HEK293 (cell line): ENCODE data around the gene PARD3.

Source experiments
- CTCF ChIA-PET: fragments of 350-600 bp; formaldehyde crosslinking; extraction: SDS; loops from one replicate; lab custom pipeline; 2021; ENCODE audit warnings: antibody characterized with exemption; lab: Yijun Ruan, JAX
- POLR2A ChIA-PET: fragments of 300-600 bp; formaldehyde crosslinking; extraction: SDS; loops from one replicate; lab custom pipeline; 2020; ENCODE audit warnings: antibody characterized with exemption, inconsistent platforms; lab: Yijun Ruan, JAX
- H3K27ac ChIP-seq: fragments of 200-500 bp; sonication (Bioruptor generic); 2 replicates; pipeline ENCODE4 v1.5.1; 2014; ENCODE audit warnings: low read depth, low read length, control low read depth, inconsistent platforms; ENCODE audit errors: extremely low read depth
- H3K36me3 ChIP-seq, 2 experiments: fragments of 200-500 bp in 1 of 2; sonication (Bioruptor generic) in 1 of 2; 1 replicate in 1 of 2; 2 replicates in 1 of 2; pipeline ENCODE4 v1.5.1; 2014 to 2017; ENCODE audit warnings: inconsistent platforms in 2 of 2, low read length in 2 of 2; ENCODE audit not compliant: control insufficient read depth in 2 of 2, insufficient read depth in 1 of 2
- H3K4me1 ChIP-seq: fragments of 200-500 bp; sonication (Bioruptor generic); 2 replicates; pipeline ENCODE4 v1.5.1; 2014; ENCODE audit warnings: mild to moderate bottlenecking, low read length, inconsistent platforms; ENCODE audit not compliant: control insufficient read depth, insufficient read depth
- H3K4me3 ChIP-seq: 2 replicates; pipeline ENCODE4 v1.5.1; 2011; ENCODE audit warnings: low read depth, mild to moderate bottlenecking, control low read depth, low read length, moderate library complexity
- H3K9me3 ChIP-seq: fragments of 200-500 bp; sonication (Bioruptor generic); 2 replicates; pipeline ENCODE4 v1.5.1; 2014; ENCODE audit warnings: low read depth, low read length, inconsistent platforms; ENCODE audit not compliant: control insufficient read depth, insufficient read depth
- BCL11B ChIP-seq: fragments of 450-650 bp; formaldehyde crosslinking; IDR thresholded peaks from 2 replicates; pipeline ENCODE4 v1.5.1; 2016; ENCODE audit warnings: low read depth, missing biosample characterization, missing genetic modification characterization
- GLI4 ChIP-seq: fragments of 450-650 bp; formaldehyde crosslinking; IDR thresholded peaks from 2 replicates; pipeline ENCODE4 v1.5.1; 2016; ENCODE audit warnings: missing biosample characterization, missing genetic modification characterization
- KLF8 ChIP-seq: fragments of 450-650 bp; formaldehyde crosslinking; IDR thresholded peaks from 2 replicates; pipeline ENCODE4 v1.5.1; 2016; ENCODE audit warnings: missing biosample characterization, missing genetic modification characterization
- KLF9 ChIP-seq: fragments of 450-650 bp; formaldehyde crosslinking; IDR thresholded peaks from 2 replicates; pipeline ENCODE4 v1.5.1; 2016; ENCODE audit warnings: missing biosample characterization, missing genetic modification characterization, low read depth
- RBAK ChIP-seq: fragments of 450-650 bp; formaldehyde crosslinking; IDR thresholded peaks from 2 replicates; pipeline ENCODE4 v1.5.1; 2016; ENCODE audit warnings: missing biosample characterization, missing genetic modification characterization
- SCRT2 ChIP-seq: fragments of 450-650 bp; formaldehyde crosslinking; IDR thresholded peaks from 2 replicates; pipeline ENCODE4 v1.5.1; 2016; ENCODE audit warnings: missing biosample characterization, missing genetic modification characterization
- ZBTB44 ChIP-seq: fragments of 450-650 bp; IDR thresholded peaks from 2 replicates; pipeline ENCODE4 v1.5.1; 2018; ENCODE audit warnings: missing biosample characterization, mild to moderate bottlenecking, missing genetic modification characterization
- ZFHX2 ChIP-seq: fragments of 450-650 bp; formaldehyde crosslinking; conservative IDR thresholded peaks from 2 replicates; pipeline ENCODE4 v1.5.1; 2016; ENCODE audit warnings: missing biosample characterization, missing genetic modification characterization
- ZFP41 ChIP-seq: fragments of 450-650 bp; formaldehyde crosslinking; IDR thresholded peaks from 2 replicates; pipeline ENCODE4 v1.5.1; 2016; ENCODE audit warnings: missing biosample characterization, missing genetic modification characterization, borderline replicate concordance
- ZIC2 ChIP-seq: fragments of 450-650 bp; formaldehyde crosslinking; IDR thresholded peaks from 2 replicates; pipeline ENCODE4 v1.5.1; 2016; ENCODE audit warnings: missing biosample characterization, missing genetic modification characterization
- ZNF121 ChIP-seq: fragments of 450-650 bp; formaldehyde crosslinking; IDR thresholded peaks from 2 replicates; pipeline ENCODE4 v1.5.1; 2016; ENCODE audit warnings: missing biosample characterization, missing genetic modification characterization
- ZNF16 ChIP-seq: fragments of 450-650 bp; formaldehyde crosslinking; IDR thresholded peaks from 2 replicates; pipeline ENCODE4 v1.5.1; 2016; ENCODE audit warnings: low read depth, missing biosample characterization, missing genetic modification characterization
- ZNF223 ChIP-seq: fragments of 450-650 bp; formaldehyde crosslinking; IDR thresholded peaks from 2 replicates; pipeline ENCODE4 v1.5.1; 2016; ENCODE audit warnings: missing biosample characterization, missing genetic modification characterization
- ZNF23 ChIP-seq: fragments of 450-650 bp; formaldehyde crosslinking; IDR thresholded peaks from 2 replicates; pipeline ENCODE4 v1.5.1; 2016; ENCODE audit warnings: missing biosample characterization, missing genetic modification characterization, borderline replicate concordance
- ZNF311 ChIP-seq: fragments of 450-650 bp; formaldehyde crosslinking; IDR thresholded peaks from 2 replicates; pipeline ENCODE4 v1.5.1; 2017; ENCODE audit warnings: missing biosample characterization, missing genetic modification characterization, borderline replicate concordance
- ZNF391 ChIP-seq: fragments of 450-650 bp; formaldehyde crosslinking; IDR thresholded peaks from 2 replicates; pipeline ENCODE4 v1.5.1; 2016; ENCODE audit warnings: low read depth, missing biosample characterization, missing genetic modification characterization, borderline replicate concordance
- ZNF426 ChIP-seq: fragments of 450-650 bp; formaldehyde crosslinking; IDR thresholded peaks from 2 replicates; pipeline ENCODE4 v1.5.1; 2017; ENCODE audit warnings: missing biosample characterization, missing genetic modification characterization, mild to moderate bottlenecking, inconsistent platforms, moderate library complexity
- ZNF501 ChIP-seq: fragments of 450-650 bp; formaldehyde crosslinking; IDR thresholded peaks from 2 replicates; pipeline ENCODE4 v1.5.1; 2016; ENCODE audit warnings: missing biosample characterization, missing genetic modification characterization
- ZNF521 ChIP-seq: fragments of 450-650 bp; formaldehyde crosslinking; IDR thresholded peaks from 2 replicates; pipeline ENCODE4 v1.5.1; 2017; ENCODE audit warnings: missing biosample characterization, mild to moderate bottlenecking, missing genetic modification characterization
- ZNF571 ChIP-seq: fragments of 450-650 bp; formaldehyde crosslinking; IDR thresholded peaks from 2 replicates; pipeline ENCODE4 v1.5.0; 2017; ENCODE audit warnings: missing biosample characterization, missing genetic modification characterization
- ZNF626 ChIP-seq: fragments of 450-650 bp; sonication (Bioruptor Pico); formaldehyde crosslinking; IDR thresholded peaks from 2 replicates; pipeline ENCODE4 v1.5.1; 2018; ENCODE audit warnings: missing biosample characterization, missing genetic modification characterization, inconsistent platforms
- ZNF768 ChIP-seq: fragments of 450-650 bp; formaldehyde crosslinking; IDR thresholded peaks from 2 replicates; pipeline ENCODE4 v1.5.1; 2018; ENCODE audit warnings: missing biosample characterization, mild to moderate bottlenecking, missing genetic modification characterization
- ZNF791 ChIP-seq: fragments of 450-650 bp; formaldehyde crosslinking; IDR thresholded peaks from 2 replicates; pipeline ENCODE4 v1.5.1; 2016; ENCODE audit warnings: missing biosample characterization, missing genetic modification characterization
- ZNF843 ChIP-seq: fragments of 450-650 bp; formaldehyde crosslinking; IDR thresholded peaks from 2 replicates; pipeline ENCODE4 v1.5.1; 2016; ENCODE audit warnings: missing biosample characterization, missing genetic modification characterization
- TF ChIP-seq, protein P1 (sequence below): fragments of 450-650 bp; formaldehyde crosslinking; IDR thresholded peaks from 2 replicates; pipeline ENCODE4 v1.5.1; 2016; ENCODE audit warnings: missing biosample characterization, missing genetic modification characterization
- TF ChIP-seq, protein P2 (sequence below): fragments of 450-650 bp; formaldehyde crosslinking; IDR thresholded peaks from 2 replicates; pipeline ENCODE4 v1.5.1; 2016; ENCODE audit warnings: missing biosample characterization, missing genetic modification characterization

Gene PARD3

GRCh38 chr10:34859170-34859569 is 44.1 kb upstream of the PARD3 start:
- CTCF ChIA-PET: interaction anchor here (0.7 kb wide), 1 partner anchor 85 kb away, joined by 4 read pairs; no protein-coding TSS in a partner anchor
- no peaks in the 10 kb centered on the region for H3K9me3 ChIP-seq
- TF ChIP-seq SCRT2 (tag by site-specific recombination) (no peak), ZNF23 (tag by site-specific recombination) (no peak), ZIC2 (tag by site-specific recombination) (no peak), ZNF501 (tag by site-specific recombination) (no peak), ZFHX2 (tag by site-specific recombination) (no peak), ZNF571 (tag by site-specific recombination) (no peak), BCL11B (no peak), ZFP41 (tag by site-specific recombination) (no peak)
- TF ChIP-seq, protein P1, sequence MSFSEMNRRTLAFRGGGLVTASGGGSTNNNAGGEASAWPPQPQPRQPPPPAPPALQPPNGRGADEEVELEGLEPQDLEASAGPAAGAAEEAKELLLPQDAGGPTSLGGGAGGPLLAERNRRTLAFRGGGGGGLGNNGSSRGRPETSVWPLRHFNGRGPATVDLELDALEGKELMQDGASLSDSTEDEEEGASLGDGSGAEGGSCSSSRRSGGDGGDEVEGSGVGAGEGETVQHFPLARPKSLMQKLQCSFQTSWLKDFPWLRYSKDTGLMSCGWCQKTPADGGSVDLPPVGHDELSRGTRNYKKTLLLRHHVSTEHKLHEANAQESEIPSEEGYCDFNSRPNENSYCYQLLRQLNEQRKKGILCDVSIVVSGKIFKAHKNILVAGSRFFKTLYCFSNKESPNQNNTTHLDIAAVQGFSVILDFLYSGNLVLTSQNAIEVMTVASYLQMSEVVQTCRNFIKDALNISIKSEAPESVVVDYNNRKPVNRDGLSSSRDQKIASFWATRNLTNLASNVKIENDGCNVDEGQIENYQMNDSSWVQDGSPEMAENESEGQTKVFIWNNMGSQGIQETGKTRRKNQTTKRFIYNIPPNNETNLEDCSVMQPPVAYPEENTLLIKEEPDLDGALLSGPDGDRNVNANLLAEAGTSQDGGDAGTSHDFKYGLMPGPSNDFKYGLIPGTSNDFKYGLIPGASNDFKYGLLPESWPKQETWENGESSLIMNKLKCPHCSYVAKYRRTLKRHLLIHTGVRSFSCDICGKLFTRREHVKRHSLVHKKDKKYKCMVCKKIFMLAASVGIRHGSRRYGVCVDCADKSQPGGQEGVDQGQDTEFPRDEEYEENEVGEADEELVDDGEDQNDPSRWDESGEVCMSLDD (tag by site-specific recombination): no peak
- peaks cover 24% of the 10 kb centered on the region for H3K4me1 ChIP-seq
- no peaks in the 10 kb centered on the region for H3K36me3 ChIP-seq
- H3K27ac ChIP-seq: no peak overlapping the region
- no peak overlapping the region for H3K4me3 ChIP-seq
- POLR2A ChIA-PET: no interaction called here

GRCh38 chr10:34858003-34858402 is 42.9 kb upstream of the PARD3 start:
- peaks cover 19% of the 10 kb centered on the region for H3K4me1 ChIP-seq
- ChIA-PET CTCF (no interaction called here), POLR2A (no interaction called here)
- no peaks in the 10 kb centered on the region for H3K36me3 ChIP-seq
- TF ChIP-seq ZNF391 (tag by site-specific recombination) (no peak), ZNF768 (no peak), RBAK (tag by site-specific recombination) (no peak), GLI4 (no peak), ZNF311 (tag by site-specific recombination) (no peak), ZNF791 (tag by site-specific recombination) (no peak), ZNF223 (no peak), ZNF426 (tag by site-specific recombination) (no peak), KLF8 (no peak), ZNF16 (tag by site-specific recombination) (no peak), ZNF121 (tag by site-specific recombination) (no peak), ZNF626 (tag by site-specific recombination) (no peak), ZNF521 (tag by site-specific recombination) (no peak), ZBTB44 (no peak), ZNF843 (no peak), KLF9 (tag by site-specific recombination) (no peak)
- TF ChIP-seq, protein P2, sequence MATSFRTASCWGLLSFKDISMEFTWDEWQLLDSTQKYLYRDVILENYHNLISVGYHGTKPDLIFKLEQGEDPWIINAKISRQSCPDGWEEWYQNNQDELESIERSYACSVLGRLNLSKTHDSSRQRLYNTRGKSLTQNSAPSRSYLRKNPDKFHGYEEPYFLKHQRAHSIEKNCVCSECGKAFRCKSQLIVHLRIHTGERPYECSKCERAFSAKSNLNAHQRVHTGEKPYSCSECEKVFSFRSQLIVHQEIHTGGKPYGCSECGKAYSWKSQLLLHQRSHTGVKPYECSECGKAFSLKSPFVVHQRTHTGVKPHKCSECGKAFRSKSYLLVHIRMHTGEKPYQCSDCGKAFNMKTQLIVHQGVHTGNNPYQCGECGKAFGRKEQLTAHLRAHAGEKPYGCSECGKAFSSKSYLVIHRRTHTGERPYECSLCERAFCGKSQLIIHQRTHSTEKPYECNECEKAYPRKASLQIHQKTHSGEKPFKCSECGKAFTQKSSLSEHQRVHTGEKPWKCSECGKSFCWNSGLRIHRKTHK (tag by site-specific recombination): no peak
- no peak overlapping the region for H3K27ac ChIP-seq
- H3K9me3 ChIP-seq: no peaks in the 10 kb centered on the region
- H3K4me3 ChIP-seq: no peak overlapping the region
